H1 (cell line): Measurements from ENCODE around the gene OGFOD2.

Experiments
- CREB1 ChIP-seq: IDR thresholded peaks from 2 replicates; pipeline ENCODE4 v1.6.1; 2012; ENCODE audit warnings: inconsistent platforms
- CTCF ChIP-seq, 3 experiments: IDR thresholded peaks; 1 replicate in 2 of 3; 2 replicates in 1 of 3; pipeline versions ENCODE4 v1.5.1 to v1.6.1; 2011; ENCODE audit warnings: low read length in 3 of 3, mild to moderate bottlenecking in 3 of 3, inconsistent platforms in 2 of 3, low read depth in 1 of 3, moderate library complexity in 1 of 3; ENCODE audit not compliant: insufficient read depth in 1 of 3; ENCODE audit errors: control extremely low read depth in 1 of 3
- EZH2 ChIP-seq: fragments of 200-600 bp; sonication (generic); IDR thresholded peaks from 2 replicates; pipeline ENCODE4 v1.7.1; 2012; ENCODE audit warnings: low read depth, mild to moderate bottlenecking, moderate library complexity, low read length, inconsistent platforms; ENCODE audit not compliant: severe bottlenecking
- GABPA ChIP-seq: IDR thresholded peaks from 2 replicates; pipeline ENCODE4 v1.6.1; 2011; ENCODE audit warnings: mild to moderate bottlenecking, low read length, moderate library complexity, borderline replicate concordance; ENCODE audit not compliant: insufficient read depth
- KDM1A ChIP-seq: fragments of 200-600, 300-600 bp; sonication (generic); IDR thresholded peaks from 2 replicates; pipeline ENCODE4 v1.7.1; 2016; ENCODE audit warnings: mild to moderate bottlenecking, low read length, borderline replicate concordance
- KDM5A ChIP-seq: fragments of 200-600 bp; IDR thresholded peaks from 2 replicates; pipeline ENCODE4 v1.7.1; 2012; ENCODE audit warnings: mild to moderate bottlenecking, low read length, inconsistent platforms, mixed read lengths
- MAX ChIP-seq: IDR thresholded peaks from 2 replicates; pipeline ENCODE4 v1.6.1; 2012; ENCODE audit warnings: inconsistent platforms
- POLR2A ChIP-seq, 2 experiments: IDR thresholded peaks; 1 replicate in 1 of 2; 2 replicates in 1 of 2; pipeline ENCODE4 v1.6.1; 2011; ENCODE audit warnings: low read depth in 2 of 2, low read length in 2 of 2, mild to moderate bottlenecking in 2 of 2; ENCODE audit errors: control extremely low read depth in 1 of 2
- YY1 ChIP-seq: IDR thresholded peaks from 2 replicates; pipeline ENCODE4 v1.6.1; 2011; ENCODE audit warnings: low read depth, mild to moderate bottlenecking, low read length
- ZNF274 ChIP-seq: IDR thresholded peaks from 2 replicates; pipeline ENCODE4 v1.7.0; 2012; ENCODE audit warnings: low read length, borderline replicate concordance; ENCODE audit errors: extremely low read depth
- TF ChIP-seq, protein P1 (sequence below): IDR thresholded peaks from 2 replicates; pipeline ENCODE4 v1.6.1; 2011; ENCODE audit warnings: low read length, improper control_type of control experiment

DNA sequence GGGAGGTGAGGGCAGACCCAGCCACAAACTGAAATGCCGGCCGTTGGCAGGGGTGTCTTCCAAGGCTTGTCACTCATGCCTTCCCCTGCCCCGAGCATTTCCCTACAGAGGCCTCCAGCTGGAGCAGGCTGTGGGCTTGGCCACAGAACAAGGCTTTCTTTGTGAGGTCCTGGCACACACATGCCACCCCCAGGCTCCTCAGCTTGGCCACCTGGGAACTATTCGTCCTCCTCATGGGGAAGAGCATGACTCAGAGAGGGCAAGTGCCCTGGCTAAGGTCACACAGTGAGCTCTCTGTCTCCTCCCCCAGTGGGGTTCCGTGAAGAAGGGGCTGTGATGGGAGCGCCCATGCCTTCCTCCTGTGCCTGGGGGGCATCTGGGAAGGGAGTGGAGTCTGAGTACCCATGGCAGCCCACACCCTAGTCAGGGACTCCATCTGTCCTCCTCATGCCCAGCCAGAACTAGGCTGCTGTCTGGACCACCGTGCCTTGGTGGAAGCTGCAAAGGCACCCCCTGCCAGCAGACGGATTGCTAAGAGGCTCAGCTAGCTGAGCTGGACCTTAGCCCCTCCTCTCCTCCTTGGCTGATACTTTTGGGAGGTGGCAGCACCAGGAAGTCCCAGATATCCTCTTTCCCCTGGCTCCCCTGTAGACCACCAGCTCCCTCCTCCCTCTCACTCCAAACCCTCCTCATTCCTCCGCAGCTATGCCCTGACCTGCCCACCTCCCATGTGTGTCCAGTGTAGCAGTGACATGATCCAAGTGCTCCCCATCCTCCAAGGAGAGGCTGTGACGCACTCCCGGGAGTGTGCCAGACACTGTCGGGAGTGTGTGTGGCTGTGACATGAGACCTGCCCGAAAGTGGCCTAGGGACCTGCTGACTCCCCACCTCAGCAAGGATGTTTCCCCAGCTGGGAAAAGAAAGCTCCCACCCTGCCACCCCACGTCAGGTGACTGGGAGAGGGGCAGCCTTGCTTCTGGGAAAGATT lies 30.1 kb upstream of the OGFOD2 start:
- TF ChIP-seq CTCF (IDR thresholded peaks at IDR 0.05; ENCODE audit: control extremely low read depth in 1 of 3, insufficient read depth in 1 of 3, low read depth in 1 of 3, low read length in 3 of 3) (no peak), GABPA (no peak), ZNF274 (no peak), KDM5A (no peak), POLR2A (IDR thresholded peaks at IDR 0.05; ENCODE audit: control extremely low read depth in 1 of 2, low read depth in 2 of 2, low read length in 2 of 2) (no peak), EZH2 (no peak), CREB1 (no peak), MAX (no peak), YY1 (no peak), KDM1A (no peak)
- TF ChIP-seq, protein P1, sequence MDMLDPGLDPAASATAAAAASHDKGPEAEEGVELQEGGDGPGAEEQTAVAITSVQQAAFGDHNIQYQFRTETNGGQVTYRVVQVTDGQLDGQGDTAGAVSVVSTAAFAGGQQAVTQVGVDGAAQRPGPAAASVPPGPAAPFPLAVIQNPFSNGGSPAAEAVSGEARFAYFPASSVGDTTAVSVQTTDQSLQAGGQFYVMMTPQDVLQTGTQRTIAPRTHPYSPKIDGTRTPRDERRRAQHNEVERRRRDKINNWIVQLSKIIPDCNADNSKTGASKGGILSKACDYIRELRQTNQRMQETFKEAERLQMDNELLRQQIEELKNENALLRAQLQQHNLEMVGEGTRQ: no peak
